GM12892 (cell line): ENCODE data around the gene WBP4.
"Not testable (repeated sequence)": the region's sequence is repeated elsewhere in the genome, so short reads cannot be mapped to it uniquely, and the experiment has no call there.

Experiments
- POLR2A ChIP-seq: IDR thresholded peaks from 2 replicates; pipeline ENCODE4 v1.6.1; 2011; ENCODE audit warnings: low read depth, low read length, control low read depth
- POLR2AphosphoS5 ChIP-seq: IDR thresholded peaks from 2 replicates; pipeline ENCODE4 v1.6.1; 2011; ENCODE audit warnings: low read depth, low read length, control low read depth
- TAF1 ChIP-seq: IDR thresholded peaks from 2 replicates; pipeline ENCODE4 v1.6.1; 2011; ENCODE audit warnings: low read depth, mild to moderate bottlenecking, control low read depth, low read length, borderline replicate concordance

- TF ChIP-seq POLR2A, POLR2AphosphoS5, TAF1: not testable (repeated sequence)
Measured at GRCh38 chr13:41095681-41096080, 34.4 kb downstream of the WBP4 start.
